Endothelial cell (in vitro differentiated cells): ENCODE results near the gene FSTL1. TPM values are rescaled to one million over a fixed set of nuclear protein-coding genes. Genes with fewer than 3 reads are reported as not detected.

Experiments used
- DNase-seq: peaks from one replicate; pipeline ENCODE4 v3.0.0; 2021; ENCODE audit warnings: low spot score
- H3K27ac Mint-ChIP-seq: one replicate; pipeline ENCODE4 v1.8.0; 2021; ENCODE audit warnings: mixed read lengths, inconsistent platforms; ENCODE audit not compliant: unreplicated experiment
- H3K27me3 Mint-ChIP-seq: one replicate; pipeline ENCODE4 v1.8.0; 2021; ENCODE audit warnings: mild to moderate bottlenecking, moderate library complexity, mixed read lengths, inconsistent platforms; ENCODE audit not compliant: unreplicated experiment
- H3K36me3 Mint-ChIP-seq: one replicate; pipeline ENCODE4 v1.8.0; 2021; ENCODE audit warnings: mild to moderate bottlenecking, low read depth, mixed read lengths, inconsistent platforms; ENCODE audit not compliant: unreplicated experiment
- H3K4me1 Mint-ChIP-seq: one replicate; pipeline ENCODE4 v1.8.0; 2021; ENCODE audit warnings: mild to moderate bottlenecking, mixed read lengths, inconsistent platforms; ENCODE audit not compliant: unreplicated experiment
- H3K4me3 Mint-ChIP-seq: one replicate; pipeline ENCODE4 v1.8.0; 2021; ENCODE audit warnings: mild to moderate bottlenecking, mixed read lengths, inconsistent platforms; ENCODE audit not compliant: unreplicated experiment
- H3K9me3 Mint-ChIP-seq: one replicate; pipeline ENCODE4 v1.8.0; 2021; ENCODE audit warnings: mixed read lengths, inconsistent platforms; ENCODE audit not compliant: unreplicated experiment
- CTCF ChIP-seq: fragments of 200-600 bp; sonication (generic); IDR thresholded peaks from one replicate; pipeline ENCODE4 v1.5.0; 2021; ENCODE audit warnings: antibody characterized with exemption; ENCODE audit not compliant: unreplicated experiment
- total RNA-seq: library from RNA; stranded (reverse); fragmentation: NEBNext Ultra II Directional; extraction: Animal tissue kit (Norgen Biotek cat#: 25700); gene quantifications from one replicate; pipeline ENCODE4 v1.2.1, GENCODE V29; 2021; ENCODE audit not compliant: unreplicated experiment

FSTL1 gene
- total RNA-seq, 1 donor from 2014 or later, result 1,211 TPM

- Mint-ChIP-seq H3K27me3 (peaks cover 5% of the 10 kb centered on the region), H3K4me3 (peak overlapping the region; percentile 74), H3K27ac (peak overlapping the region; percentile 74), H3K4me1 (peaks cover 55% of the 10 kb centered on the region), H3K36me3 (peaks cover 23% of the 10 kb centered on the region), H3K9me3 (no peaks in the 10 kb centered on the region)
- DNase-seq, result no peak
- TF ChIP-seq CTCF, result no peak
Observed at GRCh38 chr3:120446891-120447668, 3.7 kb downstream of the FSTL1 start.

- H3K36me3 Mint-ChIP-seq, result peaks cover 25% of the 10 kb centered on the region
- no peak for DNase-seq
- peaks cover 3% of the 10 kb centered on the region for H3K27me3 Mint-ChIP-seq
- H3K27ac Mint-ChIP-seq, result no peak overlapping the region
- no peak for TF ChIP-seq CTCF
- H3K4me1 Mint-ChIP-seq, result peaks cover 59% of the 10 kb centered on the region
- no peaks in the 10 kb centered on the region for H3K9me3 Mint-ChIP-seq
- no peak overlapping the region for H3K4me3 Mint-ChIP-seq
Observed at GRCh38 chr3:120445654-120446053, 5.1 kb downstream of the FSTL1 start.

- TF ChIP-seq CTCF, result no peak
- Mint-ChIP-seq H3K4me1 (peaks cover 68% of the 10 kb centered on the region), H3K27me3 (peaks cover 2% of the 10 kb centered on the region), H3K36me3 (peaks cover 36% of the 10 kb centered on the region), H3K27ac (no peak overlapping the region), H3K9me3 (no peaks in the 10 kb centered on the region), H3K4me3 (no peak overlapping the region)
- no peak for DNase-seq
Observed at GRCh38 chr3:120443626-120444123, 7.1 kb downstream of the FSTL1 start.

- peaks cover 71% of the 10 kb centered on the region for H3K4me1 Mint-ChIP-seq
- H3K27me3 Mint-ChIP-seq, result peaks cover 2% of the 10 kb centered on the region
- peak overlapping the region; percentile 45 for H3K27ac Mint-ChIP-seq
- H3K36me3 Mint-ChIP-seq, result peaks cover 42% of the 10 kb centered on the region
- H3K4me3 Mint-ChIP-seq, result peak overlapping the region; percentile 23
- H3K9me3 Mint-ChIP-seq, result no peaks in the 10 kb centered on the region
- peak; percentile 22 for TF ChIP-seq CTCF
- no peak for DNase-seq
Observed at GRCh38 chr3:120442975-120443517, 7.7 kb downstream of the FSTL1 start.

- Mint-ChIP-seq H3K27ac (peak overlapping the region; percentile 34), H3K27me3 (peaks cover 2% of the 10 kb centered on the region), H3K36me3 (peaks cover 43% of the 10 kb centered on the region), H3K9me3 (no peaks in the 10 kb centered on the region), H3K4me3 (peak overlapping the region; percentile 31), H3K4me1 (peaks cover 76% of the 10 kb centered on the region)
- DNase-seq, result no peak
- no peak for TF ChIP-seq CTCF
Observed at GRCh38 chr3:120441776-120442175, 9.0 kb downstream of the FSTL1 start.
